ENCODE results near the gene PGP.

- TF ChIP-seq CTCF (IDR thresholded peaks at IDR 0.05), result no peak
- TF ChIP-seq POLR2A (IDR thresholded peaks at IDR 0.05), result no peak
Measured at GRCh38 chr16:2180962-2181923, 33.4 kb downstream of the PGP start.

All from uterus (tissue), 2 donors.